ENCODE data around the gene ATXN7L2.

ATXN7L2 gene

DNA sequence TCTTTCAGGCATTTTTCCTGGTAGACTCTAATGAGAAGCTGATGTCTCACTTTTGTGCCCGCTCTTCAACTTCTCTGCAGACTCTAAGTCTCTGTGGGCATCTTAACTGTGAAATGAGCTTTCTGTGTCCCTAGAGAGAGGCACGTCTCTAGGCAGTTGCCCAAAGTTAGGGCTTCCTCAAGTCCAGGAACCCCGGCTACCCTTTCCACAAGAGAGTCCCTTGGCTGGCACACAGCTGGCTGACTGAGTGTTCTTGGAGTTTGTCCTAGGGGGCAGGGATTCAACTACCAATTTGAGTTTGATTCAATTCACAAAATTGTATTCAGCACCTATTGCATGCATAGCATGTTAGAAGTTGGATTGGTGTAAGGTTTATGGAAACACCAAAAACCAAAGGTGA lies 57.4 kb downstream of the ATXN7L2 start:
- in situ Hi-C loops (cut with MboI; ENCODE audit: low sequenced_read_pairs), result no loop called here

All from hTERT RPE-1 (cell line).